ENCODE data around the gene TEKT1.
"Not testable (repeated sequence)": the region's sequence is repeated elsewhere in the genome, so short reads cannot be mapped to it uniquely, and the experiment has no call there.

Gene TEKT1

GRCh38 chr17:6793748-6794493 is 37.6 kb downstream of the TEKT1 start:
- H3K4me3 ChIP-seq (ENCODE audit: low read length) = no peak overlapping the region
- H3K27me3 ChIP-seq (ENCODE audit: control insufficient read depth, insufficient read depth, low read length) = no peaks in the 10 kb centered on the region
- no peaks in the 10 kb centered on the region for H3K36me3 ChIP-seq (ENCODE audit: control insufficient read depth, insufficient read depth, low read length)
- WGBS (ENCODE audit: insufficient coverage, insufficient read length) = no CpG with 5 or more reads among the region's 5 CpGs
- H3K4me1 ChIP-seq (ENCODE audit: control insufficient read depth, insufficient read depth, low read length) = no peaks in the 10 kb centered on the region
- no peaks in the 10 kb centered on the region for H3K9me3 ChIP-seq (ENCODE audit: control insufficient read depth, insufficient read depth, low read length)
- no peak overlapping the region for H3K27ac ChIP-seq (ENCODE audit: low read length)
- no peak for DNase-seq (ENCODE audit: low read depth, low spot score)

GRCh38 chr17:6789146-6789545 is 42.4 kb downstream of the TEKT1 start:
- H3K4me1 ChIP-seq (ENCODE audit: control insufficient read depth, insufficient read depth, low read length) = no peaks in the 10 kb centered on the region
- no peaks in the 10 kb centered on the region for H3K9me3 ChIP-seq (ENCODE audit: control insufficient read depth, insufficient read depth, low read length)
- H3K27ac ChIP-seq (ENCODE audit: low read length) = no peak overlapping the region
- no peak overlapping the region for H3K4me3 ChIP-seq (ENCODE audit: low read length)
- WGBS (ENCODE audit: insufficient coverage, insufficient read length) = no CpG with 5 or more reads among the region's 4 CpGs
- no peak for DNase-seq (ENCODE audit: low read depth, low spot score)
- no peaks in the 10 kb centered on the region for H3K27me3 ChIP-seq (ENCODE audit: control insufficient read depth, insufficient read depth, low read length)
- no peaks in the 10 kb centered on the region for H3K36me3 ChIP-seq (ENCODE audit: control insufficient read depth, insufficient read depth, low read length)

- no peaks in the 10 kb centered on the region for H3K36me3 ChIP-seq (ENCODE audit: control insufficient read depth, insufficient read depth, low read length)
- H3K4me3 ChIP-seq (ENCODE audit: low read length) = no peak overlapping the region
- no peaks in the 10 kb centered on the region for H3K27me3 ChIP-seq (ENCODE audit: control insufficient read depth, insufficient read depth, low read length)
- no peak for DNase-seq (ENCODE audit: low read depth, low spot score)
- no peaks in the 10 kb centered on the region for H3K4me1 ChIP-seq (ENCODE audit: control insufficient read depth, insufficient read depth, low read length)
- H3K9me3 ChIP-seq (ENCODE audit: control insufficient read depth, insufficient read depth, low read length) = no peaks in the 10 kb centered on the region
- H3K27ac ChIP-seq (ENCODE audit: low read length) = no peak overlapping the region
- no CpG with 5 or more reads among the region's 10 CpGs for WGBS (ENCODE audit: insufficient coverage, insufficient read length)
These were observed 44.3 kb downstream of the TEKT1 start for GRCh38 chr17:6787081-6787693.

- no peaks in the 10 kb centered on the region for H3K27me3 ChIP-seq (ENCODE audit: control insufficient read depth, insufficient read depth, low read length)
- H3K4me1 ChIP-seq (ENCODE audit: control insufficient read depth, insufficient read depth, low read length) = no peaks in the 10 kb centered on the region
- no peak overlapping the region for H3K27ac ChIP-seq (ENCODE audit: low read length)
- no peak for DNase-seq (ENCODE audit: low read depth, low spot score)
- H3K36me3 ChIP-seq (ENCODE audit: control insufficient read depth, insufficient read depth, low read length) = no peaks in the 10 kb centered on the region
- H3K4me3 ChIP-seq (ENCODE audit: low read length) = no peak overlapping the region
- no peaks in the 10 kb centered on the region for H3K9me3 ChIP-seq (ENCODE audit: control insufficient read depth, insufficient read depth, low read length)
- no CpG with 5 or more reads among the region's 8 CpGs for WGBS (ENCODE audit: insufficient coverage, insufficient read length)
These were observed 44.9 kb downstream of the TEKT1 start for GRCh38 chr17:6786618-6787017.

GRCh38 chr17:6782244-6782643 is 49.3 kb downstream of the TEKT1 start:
- Histone ChIP-seq H3K27me3 (ENCODE audit: control insufficient read depth, insufficient read depth, low read length) (no peaks in the 10 kb centered on the region), H3K9me3 (ENCODE audit: control insufficient read depth, insufficient read depth, low read length) (no peaks in the 10 kb centered on the region), H3K4me3 (ENCODE audit: low read length) (no peak overlapping the region), H3K4me1 (ENCODE audit: control insufficient read depth, insufficient read depth, low read length) (no peaks in the 10 kb centered on the region), H3K36me3 (ENCODE audit: control insufficient read depth, insufficient read depth, low read length) (no peaks in the 10 kb centered on the region), H3K27ac (ENCODE audit: low read length) (no peak overlapping the region)
- WGBS (ENCODE audit: insufficient coverage, insufficient read length) = no CpG with 5 or more reads among the region's 4 CpGs
- no peak for DNase-seq (ENCODE audit: low read depth, low spot score)

- Histone ChIP-seq H3K4me1 (ENCODE audit: control insufficient read depth, insufficient read depth, low read length) (no peaks in the 10 kb centered on the region), H3K27me3 (ENCODE audit: control insufficient read depth, insufficient read depth, low read length) (peaks cover 6% of the 10 kb centered on the region; the same call in 1 of the 2 replicates), H3K4me3 (ENCODE audit: low read length) (no peak overlapping the region), H3K9me3 (ENCODE audit: control insufficient read depth, insufficient read depth, low read length) (no peaks in the 10 kb centered on the region), H3K36me3 (ENCODE audit: control insufficient read depth, insufficient read depth, low read length) (no peaks in the 10 kb centered on the region), H3K27ac (ENCODE audit: low read length) (no peak overlapping the region)
- no CpG with 5 or more reads among the region's 3 CpGs for WGBS (ENCODE audit: insufficient coverage, insufficient read length)
- DNase-seq (ENCODE audit: low read depth, low spot score) = no peak
These were observed 50.6 kb downstream of the TEKT1 start for GRCh38 chr17:6780886-6781285.

GRCh38 chr17:6780001-6780400 is 51.5 kb downstream of the TEKT1 start:
- Histone ChIP-seq H3K27ac (ENCODE audit: low read length) (no peak overlapping the region), H3K4me1 (ENCODE audit: control insufficient read depth, insufficient read depth, low read length) (no peaks in the 10 kb centered on the region), H3K27me3 (ENCODE audit: control insufficient read depth, insufficient read depth, low read length) (peaks cover 9% of the 10 kb centered on the region; the same call in 1 of the 2 replicates), H3K4me3 (ENCODE audit: low read length) (no peak overlapping the region), H3K9me3 (ENCODE audit: control insufficient read depth, insufficient read depth, low read length) (no peaks in the 10 kb centered on the region), H3K36me3 (ENCODE audit: control insufficient read depth, insufficient read depth, low read length) (no peaks in the 10 kb centered on the region)
- DNase-seq (ENCODE audit: low read depth, low spot score) = no peak
- no CpG with 5 or more reads among the region's 8 CpGs for WGBS (ENCODE audit: insufficient coverage, insufficient read length)

DNA sequence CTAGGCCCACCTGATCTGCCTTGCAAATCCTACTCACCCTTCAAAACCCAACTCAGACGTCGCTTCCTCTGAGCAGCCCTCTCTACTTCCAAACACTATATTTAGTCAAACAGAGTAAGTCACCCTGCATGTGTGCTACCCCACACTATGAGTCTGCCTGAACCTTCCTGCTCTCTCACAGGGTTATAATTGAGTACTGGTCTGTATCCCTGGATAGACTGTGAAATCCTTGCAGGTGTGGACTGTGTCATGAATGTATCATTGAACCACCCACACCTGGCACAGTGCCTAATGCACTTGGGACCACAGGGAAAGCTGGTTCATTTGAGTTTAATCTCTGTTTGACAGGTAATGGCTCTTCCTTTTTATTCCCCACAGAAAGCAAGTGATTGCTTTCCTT is 52.1 kb downstream of the TEKT1 start:
- DNase-seq (ENCODE audit: low read depth, low spot score) = no peak
- no peak overlapping the region for H3K27ac ChIP-seq (ENCODE audit: low read length)
- no CpG with 5 or more reads among the region's 2 CpGs for WGBS (ENCODE audit: insufficient coverage, insufficient read length)
- H3K36me3 ChIP-seq (ENCODE audit: control insufficient read depth, insufficient read depth, low read length) = no peaks in the 10 kb centered on the region
- peaks cover 9% of the 10 kb centered on the region; the same call in 1 of the 2 replicates for H3K27me3 ChIP-seq (ENCODE audit: control insufficient read depth, insufficient read depth, low read length)
- H3K9me3 ChIP-seq (ENCODE audit: control insufficient read depth, insufficient read depth, low read length) = no peaks in the 10 kb centered on the region
- H3K4me1 ChIP-seq (ENCODE audit: control insufficient read depth, insufficient read depth, low read length) = no peaks in the 10 kb centered on the region
- no peak overlapping the region for H3K4me3 ChIP-seq (ENCODE audit: low read length)

DNA sequence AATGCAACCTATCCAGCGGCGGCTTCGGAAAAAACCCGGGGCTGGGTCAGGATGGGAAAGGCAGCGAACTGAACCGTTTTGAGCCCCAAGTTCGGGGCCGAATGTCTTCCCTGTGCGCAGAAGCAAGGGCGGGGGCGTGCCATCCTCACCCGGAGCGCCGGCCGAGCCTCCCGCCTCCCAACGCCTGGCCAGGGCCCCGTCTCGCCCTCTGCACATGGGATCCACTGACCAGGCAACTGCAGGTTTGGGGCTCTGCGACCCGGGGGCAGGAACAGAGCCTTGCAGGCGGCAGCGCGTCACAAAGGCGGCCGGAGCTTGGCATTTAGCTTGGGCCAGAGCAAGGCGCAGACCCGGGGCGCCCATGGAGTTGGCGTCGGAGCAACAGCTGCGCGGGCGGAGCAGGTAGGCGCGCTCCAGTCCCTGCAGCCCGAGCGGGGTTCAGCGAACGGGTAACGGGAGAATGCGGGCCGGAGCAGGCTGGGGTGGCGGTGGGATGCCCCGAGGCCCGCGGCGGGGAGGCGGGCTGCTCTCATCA is 55.6 kb downstream of the TEKT1 start, which contains the start of gene FBXO39:
FBXO39 (plus strand) TSS at position 345 of the 535 bp plus-strand sequence. CDS start 3,654 bp downstream, outside the sequence.
- H3K9me3 ChIP-seq (ENCODE audit: control insufficient read depth, insufficient read depth, low read length) = no peaks in the 10 kb centered on the region
- no peaks in the 10 kb centered on the region for H3K4me1 ChIP-seq (ENCODE audit: control insufficient read depth, insufficient read depth, low read length)
- no peak within 1 kb of the TSS for H3K27ac ChIP-seq (ENCODE audit: low read length)
- no peak for DNase-seq (ENCODE audit: low read depth, low spot score)
- WGBS (ENCODE audit: insufficient coverage, insufficient read length) = no CpG with 5 or more reads among the region's 49 CpGs
- H3K36me3 ChIP-seq (ENCODE audit: control insufficient read depth, insufficient read depth, low read length) = no peaks in the 10 kb centered on the region
- H3K4me3 ChIP-seq (ENCODE audit: low read length) = peak within 1 kb of the TSS; percentile 48
- H3K27me3 ChIP-seq (ENCODE audit: control insufficient read depth, insufficient read depth, low read length) = peaks cover 9% of the 10 kb centered on the region; the same call in 1 of the 2 replicates

DNA sequence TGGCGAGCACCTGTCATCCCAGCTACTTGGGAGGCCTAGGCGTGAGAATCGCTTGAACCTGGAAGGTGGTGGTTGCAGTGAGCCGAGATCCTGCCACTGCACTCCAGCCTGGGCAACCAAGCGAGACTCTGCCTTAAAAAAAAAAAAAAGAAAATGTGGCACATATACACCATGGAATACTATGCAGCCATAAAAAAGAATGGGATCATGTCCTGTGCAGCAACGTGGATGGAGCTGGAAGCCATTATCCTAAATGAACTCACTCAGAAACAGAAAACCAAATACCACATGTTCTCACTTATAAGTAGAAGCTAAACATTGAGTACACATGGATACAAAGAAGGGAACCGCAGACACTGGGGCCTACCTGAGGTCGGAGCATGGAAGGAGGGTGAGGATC is 56.6 kb downstream of the TEKT1 start:
- not testable (repeated sequence) for H3K27ac ChIP-seq (ENCODE audit: low read length); H3K4me3 ChIP-seq (ENCODE audit: low read length); H3K27me3 ChIP-seq (ENCODE audit: control insufficient read depth, insufficient read depth, low read length); DNase-seq (ENCODE audit: low read depth, low spot score); H3K4me1 ChIP-seq (ENCODE audit: control insufficient read depth, insufficient read depth, low read length); H3K9me3 ChIP-seq (ENCODE audit: control insufficient read depth, insufficient read depth, low read length); H3K36me3 ChIP-seq (ENCODE audit: control insufficient read depth, insufficient read depth, low read length)
- no CpG with 5 or more reads among the region's 8 CpGs for WGBS (ENCODE audit: insufficient coverage, insufficient read length)
